Putamen (tissue), 1 donor: Measurements from ENCODE around the gene CHST9.
"Not testable (repeated sequence)": the region's sequence is repeated elsewhere in the genome, so short reads cannot be mapped to it uniquely, and the experiment has no call there.

Experiments used
- DNase-seq: peaks from one replicate; pipeline ENCODE4 v3.0.0-alpha.2; 2016; ENCODE audit warnings: low spot score

The CHST9 gene

DNA sequence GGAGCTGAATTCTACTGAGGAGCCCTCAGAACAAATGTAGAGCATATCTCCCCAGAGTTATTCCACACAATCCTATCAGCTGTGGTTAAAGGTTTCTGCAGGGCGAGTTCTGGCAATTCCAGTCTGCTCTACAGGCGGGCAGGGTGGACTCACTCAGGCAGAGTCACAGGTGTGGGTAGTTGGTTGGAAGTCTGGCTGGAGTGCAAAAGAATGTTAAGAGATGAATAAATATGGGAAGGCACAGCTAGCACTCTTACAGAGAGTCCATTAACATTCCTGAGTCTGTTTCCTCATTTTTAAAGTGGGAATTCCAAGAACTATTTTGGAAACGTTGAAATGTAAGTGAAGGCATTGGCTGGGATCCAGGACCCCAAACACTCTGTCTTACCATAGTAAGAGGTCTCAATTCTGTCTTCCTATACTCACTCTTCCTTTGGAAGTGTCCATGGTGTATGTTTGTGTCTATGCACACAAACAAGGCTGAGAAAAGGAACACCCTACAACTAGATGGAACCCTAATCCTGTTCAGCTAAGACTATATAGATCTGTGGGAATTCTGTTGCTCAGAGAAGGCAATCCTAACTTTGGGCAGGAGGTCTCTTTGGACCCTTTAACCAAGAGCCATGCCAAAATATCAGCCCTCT, 256.3 kb downstream of the CHST9 start:
- DNase-seq: no peak

DNA sequence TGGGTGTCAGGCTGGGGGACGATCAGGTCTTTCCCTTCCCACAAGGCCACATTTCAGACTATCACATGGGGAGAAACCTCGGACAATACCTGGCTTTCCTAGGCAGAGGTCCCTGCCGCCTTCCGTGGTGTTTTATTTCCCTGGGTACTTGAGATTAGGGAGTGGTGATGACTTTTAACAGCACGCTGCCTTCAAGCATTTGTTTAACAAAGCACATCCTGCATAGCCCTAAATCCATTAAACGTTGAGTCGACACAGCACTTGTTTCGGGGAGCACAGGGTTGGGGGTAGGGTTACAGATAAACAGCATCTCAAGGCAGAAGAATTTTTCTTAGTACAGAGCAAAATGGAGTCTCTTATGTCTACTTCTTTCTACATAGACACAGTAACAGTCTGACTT, 257.3 kb downstream of the CHST9 start:
- not testable (repeated sequence) for DNase-seq

DNA sequence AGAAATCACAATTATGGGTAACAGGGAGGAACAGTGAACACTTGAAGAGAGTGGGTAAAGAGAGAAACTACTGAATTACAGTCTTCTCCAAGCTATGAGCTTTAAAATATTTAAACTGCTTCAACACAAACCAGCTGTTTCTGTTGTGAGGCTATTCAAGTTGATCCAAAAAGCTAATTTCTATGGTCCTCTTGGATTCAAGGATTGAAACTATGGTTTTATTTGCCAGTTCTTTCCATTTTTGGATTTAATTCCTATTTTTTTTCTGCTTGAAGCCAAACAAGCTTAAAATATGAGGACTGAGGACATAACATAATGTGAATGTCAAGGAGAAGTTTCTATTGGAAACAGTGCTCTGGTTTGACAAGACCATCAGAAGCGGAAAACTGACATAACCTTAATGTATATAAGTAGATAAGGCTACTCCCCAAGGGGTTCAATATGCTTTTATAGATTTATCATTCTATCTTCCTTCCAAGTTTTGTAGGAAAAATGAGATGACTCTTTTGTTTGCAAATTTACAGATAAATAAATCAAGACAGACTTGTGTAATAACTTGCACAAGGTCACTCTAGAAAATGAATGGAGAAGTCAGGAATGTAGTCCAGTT, 258.9 kb downstream of the CHST9 start:
- no peak for DNase-seq

DNA sequence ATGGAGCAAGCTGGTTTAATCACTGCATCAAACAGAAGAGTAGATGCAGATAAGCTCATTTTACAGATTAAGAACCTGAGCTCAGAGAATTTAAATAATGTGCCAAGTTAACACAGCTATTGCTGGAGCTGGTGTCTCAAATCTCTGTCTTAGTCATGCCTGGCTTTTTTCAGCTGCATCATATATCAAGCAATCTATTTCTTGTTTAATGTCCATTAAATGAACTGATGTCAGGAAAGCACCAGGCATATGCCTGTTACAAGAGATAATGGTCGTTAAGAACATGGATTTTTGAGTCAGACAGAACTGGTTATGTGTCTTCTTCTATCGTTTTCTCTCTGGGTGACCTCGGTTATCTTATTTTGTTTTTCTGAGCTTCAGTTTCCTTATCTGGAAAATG, 259.8 kb downstream of the CHST9 start:
- DNase-seq: no peak

DNA sequence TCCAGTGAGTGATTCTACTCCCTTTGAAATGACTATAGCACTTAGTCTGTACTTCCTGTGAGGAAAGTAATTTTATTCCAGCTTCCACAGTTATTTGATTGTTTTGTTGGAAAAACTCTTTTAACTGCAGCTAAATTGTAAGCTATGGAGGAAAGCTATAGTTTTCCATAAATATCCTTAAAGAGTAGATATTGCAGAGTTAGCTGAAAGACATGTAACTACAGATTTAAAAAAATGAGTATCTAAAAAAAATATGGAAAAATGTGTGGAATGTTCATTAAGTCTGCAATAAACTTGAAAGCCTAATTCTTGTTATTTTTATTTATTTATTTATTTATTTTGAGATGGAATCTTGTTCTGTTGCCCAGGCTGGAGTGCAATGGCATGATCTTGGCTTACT, 262.8 kb downstream of the CHST9 start:
- DNase-seq: no peak

DNA sequence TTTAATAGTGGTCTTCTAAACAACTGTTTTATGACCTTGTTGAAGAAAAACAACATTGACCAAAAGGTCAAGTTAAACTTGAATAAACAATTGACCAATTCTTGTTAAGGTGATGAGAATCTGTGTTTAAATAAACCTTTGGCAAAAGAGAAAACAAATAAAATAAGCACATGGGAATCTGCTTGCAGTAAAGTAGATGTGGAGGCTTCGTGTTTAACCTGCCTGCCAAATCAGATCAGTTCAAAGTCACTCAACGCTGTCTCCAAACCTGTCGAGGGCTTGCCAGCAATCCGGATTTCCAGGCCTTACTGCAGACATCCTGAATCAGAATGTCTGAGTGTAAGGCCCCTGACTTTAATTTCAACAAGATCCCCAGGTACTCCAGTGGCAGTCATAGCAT, 264.5 kb downstream of the CHST9 start:
- no peak for DNase-seq

DNA sequence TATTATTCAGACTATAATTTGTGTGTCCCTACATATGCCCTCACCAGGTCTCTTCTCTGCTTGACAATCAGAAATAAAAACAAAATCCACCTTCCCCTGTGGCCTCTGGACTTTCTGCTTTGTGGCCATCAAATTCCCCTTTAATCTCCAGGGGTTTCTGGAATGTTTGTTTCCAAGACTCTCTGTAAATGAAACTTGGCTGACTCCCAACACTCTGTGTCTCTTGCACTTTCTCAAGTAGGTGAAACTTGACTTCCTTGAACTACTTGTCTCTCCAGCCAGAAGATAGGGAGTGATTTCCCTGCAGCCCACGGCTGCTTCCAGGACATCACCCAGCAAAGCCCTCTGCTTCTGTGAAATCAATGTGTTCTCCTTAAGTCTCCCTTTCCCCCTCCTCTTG, 265.5 kb downstream of the CHST9 start:
- no peak for DNase-seq

DNA sequence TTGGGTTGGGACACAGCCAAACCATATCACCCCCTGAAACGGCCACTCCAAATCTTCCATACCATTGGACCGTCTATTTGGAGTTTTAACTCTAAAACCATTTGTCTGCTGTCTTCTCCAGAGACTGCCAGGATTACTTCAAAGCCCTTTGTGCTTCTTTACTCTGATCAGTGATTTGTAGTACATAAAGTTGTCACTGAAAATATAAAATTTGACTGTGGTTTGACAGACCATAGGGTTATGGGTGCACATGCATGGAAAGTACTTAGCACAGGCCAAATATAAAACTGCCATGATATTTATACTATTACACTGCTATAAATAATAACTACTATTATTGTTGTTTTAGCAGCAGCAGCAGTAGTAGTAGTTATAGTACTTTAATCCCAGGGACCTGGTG, 265.9 kb downstream of the CHST9 start:
- no peak for DNase-seq

DNA sequence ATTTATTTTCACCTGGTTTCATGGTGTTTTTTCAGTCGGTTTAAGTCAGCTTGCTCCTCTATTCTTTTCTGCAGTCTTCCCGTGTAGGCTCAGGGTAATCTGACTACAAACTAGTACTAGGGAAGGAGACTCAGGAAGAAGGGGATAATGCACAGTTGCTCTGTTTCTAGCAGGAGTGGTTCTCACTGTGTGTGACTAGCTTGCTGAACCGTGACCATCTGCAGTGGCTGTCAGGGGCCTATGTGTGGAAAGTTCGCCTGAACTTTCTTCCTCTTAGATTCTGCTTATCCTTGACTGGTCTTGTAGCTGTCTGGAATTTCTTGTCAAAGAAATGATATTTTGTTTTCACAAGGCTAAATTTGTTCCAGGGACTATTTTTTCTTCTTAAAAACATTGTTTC, 273.3 kb downstream of the CHST9 start:
- no peak for DNase-seq

DNA sequence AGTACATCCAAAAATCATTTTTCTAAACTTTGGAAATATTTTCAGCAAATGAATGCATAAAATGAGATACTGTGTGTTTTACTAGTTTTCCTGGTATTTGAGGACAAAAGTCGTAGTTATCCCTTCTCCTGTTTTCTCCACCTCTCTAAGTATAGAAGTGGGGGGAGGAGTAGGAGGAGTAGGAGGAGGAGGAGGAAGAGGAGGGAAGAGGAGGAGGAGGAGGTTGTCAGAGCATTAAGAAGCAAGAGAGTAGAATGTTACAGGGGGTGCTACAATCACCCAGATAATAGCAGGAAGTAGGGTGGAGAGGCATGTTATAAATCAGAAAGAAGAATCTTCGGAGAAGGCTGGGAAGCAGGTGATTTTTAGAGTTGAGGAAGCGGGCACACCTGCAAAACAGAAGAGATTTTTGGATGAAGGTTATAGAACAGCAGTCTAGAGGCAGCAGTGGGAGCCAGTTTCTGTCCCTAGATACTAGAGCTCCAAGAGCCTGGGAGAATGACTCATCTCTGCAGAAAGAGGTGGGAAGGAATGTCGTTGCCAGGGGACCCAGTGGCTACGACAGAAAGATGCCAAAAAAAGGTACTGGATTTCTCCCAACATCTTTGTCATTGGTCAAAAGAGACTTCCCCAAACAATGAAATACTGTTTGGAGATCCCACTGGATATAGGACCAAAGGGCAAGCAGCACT, 275.4 kb downstream of the CHST9 start:
- peak; percentile 66 for DNase-seq

DNA sequence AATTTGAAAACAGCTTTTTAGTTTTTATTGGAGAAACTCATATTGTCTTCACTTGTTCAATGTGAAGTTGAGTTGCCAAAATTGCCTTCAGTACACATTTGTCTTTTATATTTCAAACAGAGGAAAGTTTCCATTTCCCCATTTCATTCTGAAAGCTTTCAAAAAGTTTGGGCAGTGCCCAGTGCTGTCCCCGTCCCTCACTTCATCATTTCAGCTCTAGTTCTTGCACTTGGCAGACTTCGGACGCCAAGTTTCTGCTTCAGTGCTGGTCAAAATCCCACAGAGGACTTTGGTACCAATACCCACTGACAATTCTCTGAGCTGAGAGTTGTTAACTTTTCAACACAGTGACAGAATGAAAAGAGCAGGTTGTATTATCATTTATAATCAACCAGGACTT, 276.2 kb downstream of the CHST9 start:
- peak; percentile 70 for DNase-seq

DNA sequence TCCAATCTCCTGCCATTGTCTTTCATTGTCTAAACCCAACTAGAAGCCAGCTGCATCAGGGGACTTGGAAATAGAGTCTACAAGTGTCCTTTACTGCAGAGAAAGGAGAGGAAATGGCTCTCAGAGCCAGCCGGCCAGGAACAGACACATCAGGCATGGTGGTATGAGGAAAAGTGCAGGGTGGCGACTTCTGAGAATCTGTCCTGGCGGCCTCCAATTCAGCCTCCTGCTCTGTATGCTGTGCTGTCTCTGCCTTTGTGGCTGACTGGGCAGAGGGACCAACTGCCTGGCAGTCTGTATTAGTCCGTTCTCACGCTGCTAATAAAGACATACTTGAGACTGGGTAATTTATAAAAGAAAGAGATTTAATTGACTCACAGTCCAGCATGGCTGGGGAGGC, 282.8 kb downstream of the CHST9 start:
- DNase-seq: peak; percentile 56

DNA sequence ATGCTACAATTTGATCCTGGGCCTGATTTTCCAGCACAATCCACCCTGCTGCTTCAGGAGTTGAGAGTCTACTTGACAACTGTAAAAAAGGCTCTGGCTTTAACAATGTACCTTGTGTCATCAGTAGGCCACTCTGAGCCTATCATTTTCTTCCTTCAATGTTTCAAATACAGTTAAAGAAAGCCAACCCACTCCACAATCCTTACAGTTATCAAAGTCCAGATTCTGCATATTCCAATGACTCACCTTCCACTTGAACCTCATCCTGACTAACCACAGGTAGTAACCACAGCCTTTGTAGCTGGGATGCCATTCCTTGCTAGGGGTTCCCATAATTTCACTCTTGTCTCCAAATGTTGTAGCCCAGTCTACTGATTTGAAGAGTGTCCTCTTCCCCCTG, 284.1 kb downstream of the CHST9 start:
- no peak for DNase-seq

DNA sequence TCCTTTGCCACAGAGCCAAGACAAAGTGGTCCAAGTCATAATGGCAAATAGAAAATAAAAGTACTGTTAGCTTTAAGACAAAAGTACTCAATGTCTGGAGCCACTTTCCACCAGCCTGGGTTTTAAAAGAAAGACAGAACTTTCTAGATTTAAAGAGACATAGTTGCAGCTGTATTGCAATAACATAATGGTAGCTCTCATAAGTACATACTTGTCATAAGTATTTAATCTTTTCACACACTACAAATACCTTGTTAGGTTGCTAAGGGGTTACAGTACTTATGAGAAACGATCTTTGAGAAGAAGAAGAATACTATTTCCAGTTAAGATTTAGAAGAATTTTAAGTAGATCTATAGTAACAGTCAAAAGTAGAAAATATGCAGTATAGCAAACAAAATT, 290.7 kb downstream of the CHST9 start:
- DNase-seq: no peak

DNA sequence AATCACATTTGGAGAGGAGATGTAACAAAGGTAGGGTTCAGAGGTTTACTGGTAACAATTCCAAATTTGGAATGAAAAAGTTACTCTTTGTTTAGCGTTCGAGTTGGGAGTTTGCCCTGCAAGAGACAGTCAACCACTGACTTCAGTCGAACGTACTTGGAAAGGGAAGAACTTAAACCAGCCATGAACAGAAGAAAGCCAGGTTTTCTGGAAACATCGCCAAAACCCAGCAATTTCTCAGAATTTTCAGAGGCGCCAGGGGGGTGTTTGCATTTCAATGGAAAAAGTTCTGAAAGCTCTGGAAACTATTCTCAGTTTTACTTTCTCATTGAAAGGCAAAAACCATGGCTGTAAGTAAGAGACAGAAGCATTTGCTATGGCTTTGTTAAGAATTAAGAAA, 291.1 kb downstream of the CHST9 start:
- DNase-seq: peak; percentile 71

DNA sequence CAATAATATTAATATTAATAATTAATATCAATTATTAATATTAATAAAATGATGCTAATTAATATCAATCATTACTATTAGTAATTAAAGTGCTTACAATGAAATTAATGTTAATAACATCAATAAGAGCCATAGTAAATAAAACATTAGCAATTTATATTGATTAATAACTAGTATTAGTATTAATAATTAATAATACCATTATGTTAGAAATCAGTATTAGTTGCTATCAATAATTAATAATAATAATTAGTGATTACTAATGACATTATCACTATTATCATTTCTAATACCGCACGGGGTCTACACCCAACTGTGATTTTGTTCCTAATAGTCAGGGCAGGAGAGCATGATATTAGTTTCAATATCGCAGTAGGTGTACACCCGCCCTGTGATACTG, 296.8 kb downstream of the CHST9 start:
- no peak for DNase-seq

DNA sequence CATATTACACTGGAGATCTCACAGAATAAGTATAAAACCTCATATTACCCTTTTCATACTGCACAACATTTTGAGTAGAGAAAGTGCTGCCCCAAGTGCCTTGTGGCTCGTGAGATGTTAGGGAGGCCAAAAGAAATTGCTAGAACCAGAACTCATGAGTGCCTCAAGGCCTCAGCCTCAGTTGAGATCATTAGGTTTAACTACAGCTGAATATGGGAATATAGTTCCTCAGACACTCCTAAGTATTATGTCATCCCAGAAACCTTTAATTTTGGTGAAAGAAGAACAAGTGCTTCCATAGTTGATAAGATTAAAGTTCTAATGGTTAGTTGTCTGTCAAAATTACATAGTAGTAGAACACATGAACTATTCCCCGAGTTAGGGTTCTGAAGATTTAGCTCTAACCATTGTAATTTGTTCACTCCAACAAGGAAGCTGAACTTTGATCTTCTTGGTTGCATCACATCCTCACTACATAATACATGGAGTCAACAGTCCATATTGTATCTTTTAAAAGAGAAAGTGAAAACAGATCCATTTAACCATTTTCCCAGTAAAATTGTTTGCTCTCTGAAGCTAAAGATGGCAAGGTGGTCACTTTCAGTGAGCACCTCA, 310.0 kb downstream of the CHST9 start:
- no peak for DNase-seq

DNA sequence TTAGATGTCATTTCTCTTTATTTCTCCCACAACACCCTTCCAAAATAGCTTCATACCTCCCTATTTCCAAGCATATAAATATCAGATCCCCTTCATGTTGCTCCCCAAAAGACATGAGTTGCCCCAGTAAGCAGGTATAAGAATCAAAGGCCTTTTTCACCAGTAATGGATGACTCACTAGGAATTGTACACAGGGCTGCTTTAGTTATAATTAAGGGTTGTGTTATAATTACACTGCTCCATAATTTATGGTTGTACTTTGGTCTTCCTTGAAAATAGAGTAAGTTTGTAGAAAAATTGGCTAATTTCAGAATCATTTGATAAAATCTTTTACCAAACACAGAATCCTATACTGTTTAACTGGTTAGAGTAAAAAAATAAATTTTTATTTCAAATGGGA, 310.8 kb downstream of the CHST9 start:
- DNase-seq: no peak

DNA sequence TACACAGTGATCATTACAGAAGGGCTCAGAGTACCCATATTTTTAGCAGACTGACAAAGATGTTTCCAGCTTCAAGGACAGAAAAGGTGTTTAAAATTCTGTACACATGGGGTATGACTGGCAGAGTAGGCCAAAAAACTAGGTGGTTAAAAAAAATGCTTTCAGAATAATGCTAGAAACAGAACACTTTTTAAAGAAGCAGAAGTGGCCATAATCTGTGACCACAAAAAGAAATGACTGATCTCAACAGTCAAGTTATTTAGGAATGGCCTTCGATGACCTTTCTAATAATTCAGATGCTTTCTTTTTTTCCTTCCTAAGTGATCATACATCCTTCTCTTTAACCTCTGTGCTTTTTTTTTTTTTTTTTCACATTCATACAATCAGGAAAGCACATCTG, 315.5 kb downstream of the CHST9 start:
- no peak for DNase-seq

DNA sequence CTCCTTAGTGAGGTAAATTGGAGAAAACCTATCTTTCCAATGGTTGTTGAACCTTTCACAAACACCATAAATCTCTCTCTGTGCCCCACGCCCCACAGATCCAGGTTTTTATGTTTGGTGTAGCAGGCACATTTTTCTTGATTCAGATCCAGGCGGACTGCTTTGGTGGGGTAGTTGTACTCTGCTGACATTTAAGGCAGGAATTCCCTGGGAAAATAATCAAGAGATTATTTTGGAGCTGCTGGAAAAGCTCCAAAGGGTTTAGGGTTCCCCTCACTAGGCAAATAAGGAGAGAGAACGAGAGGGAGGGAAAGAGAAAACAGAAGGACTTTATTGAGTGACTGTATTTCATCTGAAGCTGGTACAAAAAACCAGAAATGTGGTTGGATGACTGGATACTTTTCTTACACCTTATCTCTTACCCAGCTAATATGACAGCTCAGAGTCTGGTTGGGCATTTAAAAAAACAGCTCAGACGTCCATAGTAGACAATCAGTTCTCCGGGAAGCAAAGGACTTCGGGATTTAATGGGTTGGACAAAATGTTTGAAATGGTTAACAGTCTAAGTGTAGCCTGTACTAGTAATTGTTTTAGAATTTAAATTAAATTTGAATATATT, 316.0 kb downstream of the CHST9 start:
- no peak for DNase-seq

DNA sequence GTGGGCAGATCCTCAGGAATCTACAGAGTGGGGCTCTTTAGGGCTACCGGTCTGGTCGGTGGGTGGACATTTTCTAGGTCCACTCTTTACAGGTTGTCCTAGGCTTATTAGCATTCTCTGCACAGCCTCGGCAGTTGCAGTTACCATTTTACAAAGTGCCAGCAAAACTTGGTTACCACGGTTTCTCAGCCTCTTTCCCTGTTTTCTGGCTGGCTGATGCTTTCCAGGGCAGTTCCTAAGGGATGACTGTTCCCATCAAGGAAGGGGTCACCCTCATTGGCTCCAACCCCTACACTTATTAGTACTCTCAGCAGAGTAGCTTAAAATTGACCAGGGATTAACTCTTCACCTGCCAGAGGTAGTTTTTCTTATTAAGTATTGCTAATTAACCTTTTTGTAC, 317.6 kb downstream of the CHST9 start:
- peak; percentile 63 for DNase-seq

DNA sequence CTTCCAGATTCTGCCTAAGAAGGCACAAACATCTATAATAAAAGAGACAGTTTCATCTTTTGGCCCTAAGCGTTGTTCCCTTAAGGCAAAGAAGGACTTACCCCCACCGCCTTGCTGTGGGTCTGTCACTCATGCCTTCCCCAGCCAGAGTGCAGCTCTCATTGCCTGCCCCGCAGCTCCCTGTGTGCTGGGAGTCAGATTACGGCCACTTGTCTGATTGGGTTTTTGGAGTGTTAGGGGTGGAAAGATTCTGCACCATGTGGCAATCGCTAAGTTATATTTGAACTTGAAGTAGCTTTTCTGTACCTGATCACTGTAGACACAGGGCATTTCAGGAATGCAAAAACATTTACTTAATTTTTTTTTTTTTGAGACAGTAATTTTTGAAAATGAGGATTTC, 319.6 kb downstream of the CHST9 start, which contains the start of gene AQP4:
AQP4 (minus strand) TSS at position 151 of the 400 bp plus-strand sequence; CDS start at position 133, 18 bp downstream.
- no peak for DNase-seq

DNA sequence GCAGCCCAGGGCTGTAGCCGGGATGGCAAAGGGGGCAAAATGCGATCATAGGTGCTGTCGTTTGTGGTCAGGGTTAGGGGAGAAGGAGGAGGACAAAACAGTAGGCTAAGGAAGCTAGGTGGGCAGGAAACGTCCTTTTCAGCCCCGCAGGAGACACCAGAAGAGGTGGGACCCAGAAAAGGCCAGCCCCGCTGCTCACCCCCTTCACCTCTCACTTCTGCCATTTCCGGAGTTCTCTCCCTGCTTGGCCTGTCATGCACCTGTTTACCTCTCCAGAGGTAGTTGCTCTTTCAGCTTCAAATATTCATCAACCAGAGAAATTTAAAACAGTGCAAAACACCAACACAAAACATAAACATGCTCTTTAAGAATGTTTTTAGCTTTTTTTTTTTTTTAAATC, 320.4 kb downstream of the CHST9 start:
- DNase-seq: no peak
